Measurements from ENCODE around the gene SGPP1.
"Not testable (repeated sequence)": the region's sequence is repeated elsewhere in the genome, so short reads cannot be mapped to it uniquely, and the experiment has no call there.

The SGPP1 gene

GRCh38 chr14:63727736-63728728 lies at the start of gene SGPP1:
SGPP1 (minus strand) TSS chr14:63728065; CDS start chr14:63727944, 121 bp downstream.
- DNase-seq: peak; percentile 21 to 67

GRCh38 chr14:63777024-63777423 lies 49.2 kb upstream of the SGPP1 start:
- DNase-seq: no peak

GRCh38 chr14:63773504-63773903 lies 45.6 kb upstream of the SGPP1 start:
- DNase-seq: no peak

GRCh38 chr14:63770187-63770807 lies 42.4 kb upstream of the SGPP1 start:
- no peak for DNase-seq

- peak in 1 of 2 experiments; percentile 25 for DNase-seq
Observed at GRCh38 chr14:63766611-63767010, 38.7 kb upstream of the SGPP1 start.

- DNase-seq: no peak
Observed at GRCh38 chr14:63764620-63765139, 36.8 kb upstream of the SGPP1 start.

- no peak for DNase-seq
Observed at GRCh38 chr14:63764103-63764502, 36.2 kb upstream of the SGPP1 start.

- DNase-seq: no peak
Observed at GRCh38 chr14:63761351-63762117, 33.7 kb upstream of the SGPP1 start.

- no peak for DNase-seq
Observed at GRCh38 chr14:63760014-63760413, 32.1 kb upstream of the SGPP1 start.

- no peak for DNase-seq
Observed at GRCh38 chr14:63759456-63759855, 31.6 kb upstream of the SGPP1 start.

GRCh38 chr14:63757211-63757610 lies 29.3 kb upstream of the SGPP1 start:
- DNase-seq: no peak

GRCh38 chr14:63752449-63753169 lies 24.7 kb upstream of the SGPP1 start:
- DNase-seq: no peak

- DNase-seq: not testable (repeated sequence)
Observed at GRCh38 chr14:63751076-63751475, 23.2 kb upstream of the SGPP1 start.

- no peak for DNase-seq
Observed at GRCh38 chr14:63747846-63748245, 20.0 kb upstream of the SGPP1 start.

GRCh38 chr14:63745858-63746425 lies 18.1 kb upstream of the SGPP1 start:
- no peak for DNase-seq

GRCh38 chr14:63745272-63745671 lies 17.4 kb upstream of the SGPP1 start:
- DNase-seq: no peak

- DNase-seq: no peak
Observed at GRCh38 chr14:63737582-63738006, 9.7 kb upstream of the SGPP1 start.

- DNase-seq: no peak
Observed at GRCh38 chr14:63735720-63736119, 7.9 kb upstream of the SGPP1 start.

GRCh38 chr14:63730659-63731058 lies 2.8 kb upstream of the SGPP1 start:
- DNase-seq: no peak

- peak in 1 of 2 experiments; percentile 29 for DNase-seq
Observed at GRCh38 chr14:63727231-63727735, 582 bp downstream of the SGPP1 start.

- no peak for DNase-seq
Observed at GRCh38 chr14:63726499-63726898, 1.4 kb downstream of the SGPP1 start.

Data from NCI-H187 (cell line).